ENCODE data around the gene SPATA9.
"Not testable (repeated sequence)": the region's sequence is repeated elsewhere in the genome, so short reads cannot be mapped to it uniquely, and the experiment has no call there.

Gene SPATA9

DNA sequence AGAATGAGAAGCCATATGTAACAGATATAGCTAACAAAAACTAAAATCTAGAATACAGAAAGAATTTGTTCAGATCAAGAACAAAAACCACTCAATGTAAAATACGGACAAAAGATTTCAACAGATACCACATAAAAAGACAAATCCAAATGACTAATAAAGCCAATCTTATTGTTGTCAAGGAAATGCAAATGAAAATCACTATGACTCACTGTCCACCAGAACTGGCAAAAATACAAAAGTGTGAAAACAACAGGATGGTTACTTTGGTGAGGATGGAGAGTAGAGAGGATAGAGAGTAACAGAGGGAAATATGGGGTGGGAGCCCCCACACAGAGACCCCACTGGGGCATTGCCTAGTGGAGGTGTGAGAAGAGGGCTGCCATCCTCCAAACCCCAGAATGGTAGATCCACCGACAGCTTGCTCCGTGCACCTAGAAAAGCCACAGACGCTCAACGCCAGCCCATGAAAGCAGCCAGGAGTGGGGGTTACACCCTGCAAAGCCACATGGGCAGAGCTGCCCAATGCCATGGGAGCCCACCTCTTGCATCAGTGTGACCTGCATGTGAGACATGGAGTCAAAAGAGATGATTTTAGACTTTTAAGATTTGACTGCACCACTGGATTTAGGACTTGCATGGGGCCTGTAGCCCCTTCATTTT lies 33.1 kb upstream of the SPATA9 start:
- peak; percentile 86 for DNase-seq

DNA sequence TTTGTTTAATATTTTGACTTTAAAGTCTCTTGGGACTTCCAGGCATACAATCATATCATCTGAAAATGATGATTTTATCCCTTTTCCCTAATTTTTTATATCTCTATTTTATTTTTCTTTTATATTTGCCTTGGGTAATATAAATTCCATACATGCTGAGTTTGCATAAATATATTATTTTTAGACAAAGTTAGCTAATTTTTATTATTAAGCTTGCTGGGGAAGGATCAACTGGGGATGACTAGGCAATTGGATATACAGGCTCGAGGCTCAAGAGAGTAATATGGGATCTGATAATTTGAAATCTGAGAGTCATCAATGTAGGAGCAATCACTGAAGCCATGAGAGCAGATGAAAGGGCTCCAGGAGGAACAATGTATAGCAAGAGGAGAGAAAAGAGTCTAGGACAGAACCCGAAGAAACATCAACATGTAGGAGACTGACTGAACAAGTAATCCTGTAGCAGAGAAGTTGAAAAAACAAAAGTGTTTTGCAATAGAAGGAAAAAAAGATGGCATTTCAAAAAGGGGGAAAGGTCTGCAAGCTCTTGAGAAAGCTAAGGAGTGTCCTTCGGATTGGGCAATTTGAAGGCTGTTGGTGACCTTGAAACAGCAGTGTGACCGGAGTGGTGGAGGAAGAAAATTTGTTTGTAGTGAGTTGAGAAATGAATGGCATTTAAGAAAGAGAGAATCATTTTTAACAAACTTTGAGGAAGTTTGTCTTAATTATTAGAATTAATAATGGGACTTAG lies 31.3 kb upstream of the SPATA9 start:
- no peak for DNase-seq

DNA sequence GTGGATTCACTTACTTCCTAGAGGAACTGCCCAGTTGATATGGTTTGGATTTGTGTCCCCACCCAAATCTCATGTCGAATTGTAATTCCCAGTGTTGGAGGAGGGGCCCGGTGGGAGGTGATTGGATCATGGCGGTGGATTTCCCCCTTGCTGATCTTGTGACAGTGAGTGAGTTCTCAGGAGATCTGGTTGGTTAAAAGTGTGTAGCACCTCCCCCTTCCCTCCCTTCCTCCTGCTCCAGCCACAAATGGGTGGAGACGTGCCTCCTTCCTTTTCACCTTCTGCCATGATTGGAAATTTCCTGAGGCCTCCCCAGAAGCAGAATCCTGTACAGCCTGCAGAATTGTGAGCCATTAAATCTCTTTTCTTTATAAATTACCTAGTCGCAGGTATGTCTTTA lies 30.5 kb upstream of the SPATA9 start:
- DNase-seq = not testable (repeated sequence)

DNA sequence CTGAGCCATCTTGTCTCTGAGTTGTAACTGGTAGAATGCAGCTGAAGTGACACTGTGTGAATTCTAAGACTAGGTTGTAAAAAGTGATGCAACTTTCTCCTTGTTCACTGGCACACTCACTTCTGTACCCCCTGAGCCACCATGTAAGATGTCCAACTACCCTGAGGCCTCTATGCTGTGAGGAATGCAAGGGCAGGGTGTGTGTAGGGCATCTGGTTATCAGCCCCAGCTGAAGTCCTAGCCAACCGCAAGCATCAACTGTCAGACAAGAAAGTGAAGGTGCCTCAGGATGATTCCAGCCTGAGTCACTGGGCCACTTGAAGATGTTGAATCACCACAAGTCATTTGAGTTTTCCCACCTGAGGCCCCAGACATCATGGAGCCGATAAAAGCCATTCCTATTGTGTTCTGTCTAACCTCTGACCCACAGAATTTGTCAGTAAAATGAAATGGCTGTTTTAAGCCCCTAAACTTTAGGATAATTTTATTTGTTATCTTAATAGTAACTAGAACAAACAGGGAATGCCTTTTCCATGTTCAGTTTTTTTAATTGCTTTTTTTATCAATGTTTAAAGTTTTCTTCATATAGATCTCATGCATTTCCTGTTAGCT lies 29.7 kb upstream of the SPATA9 start:
- DNase-seq = peak; percentile 83

DNA sequence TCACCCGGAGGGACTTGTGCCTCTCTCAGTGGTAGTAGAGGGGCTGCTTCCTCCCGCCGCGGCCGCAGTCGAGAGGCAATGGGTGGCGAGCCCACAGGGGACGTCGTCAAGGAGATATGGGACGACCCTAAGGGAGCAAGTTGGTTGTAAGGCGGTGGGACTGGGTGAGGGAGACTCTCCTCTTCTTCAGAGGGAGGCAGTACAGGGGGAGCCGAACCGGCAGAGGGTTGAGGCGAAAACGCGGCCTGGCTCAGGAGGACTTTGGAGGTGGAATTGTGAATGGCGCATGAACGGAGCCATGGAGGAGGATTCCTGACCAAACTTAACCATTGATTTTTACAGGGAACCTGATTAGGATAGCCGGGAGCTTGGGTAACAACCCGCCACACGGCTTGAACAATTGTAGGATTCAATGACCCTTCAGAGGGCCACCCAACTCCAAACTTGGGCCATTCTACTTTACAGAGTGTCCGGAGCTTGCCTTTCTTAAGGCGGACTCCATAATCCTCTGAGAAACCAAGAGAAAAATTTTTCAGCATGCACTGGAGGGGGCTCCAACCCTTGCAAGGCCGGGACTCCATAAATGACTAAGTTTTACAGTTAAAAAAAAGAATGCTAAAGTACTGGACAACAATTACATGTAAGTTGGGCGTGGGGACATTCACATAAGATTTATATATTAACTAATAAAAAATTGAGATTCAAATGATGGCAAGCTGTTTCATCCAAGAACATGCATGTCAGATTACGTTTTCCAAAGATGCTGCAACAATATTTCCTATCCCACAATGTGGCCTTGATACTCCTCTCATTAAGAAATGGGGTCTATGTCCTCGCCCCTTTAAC lies 28.9 kb upstream of the SPATA9 start:
- DNase-seq = no peak

DNA sequence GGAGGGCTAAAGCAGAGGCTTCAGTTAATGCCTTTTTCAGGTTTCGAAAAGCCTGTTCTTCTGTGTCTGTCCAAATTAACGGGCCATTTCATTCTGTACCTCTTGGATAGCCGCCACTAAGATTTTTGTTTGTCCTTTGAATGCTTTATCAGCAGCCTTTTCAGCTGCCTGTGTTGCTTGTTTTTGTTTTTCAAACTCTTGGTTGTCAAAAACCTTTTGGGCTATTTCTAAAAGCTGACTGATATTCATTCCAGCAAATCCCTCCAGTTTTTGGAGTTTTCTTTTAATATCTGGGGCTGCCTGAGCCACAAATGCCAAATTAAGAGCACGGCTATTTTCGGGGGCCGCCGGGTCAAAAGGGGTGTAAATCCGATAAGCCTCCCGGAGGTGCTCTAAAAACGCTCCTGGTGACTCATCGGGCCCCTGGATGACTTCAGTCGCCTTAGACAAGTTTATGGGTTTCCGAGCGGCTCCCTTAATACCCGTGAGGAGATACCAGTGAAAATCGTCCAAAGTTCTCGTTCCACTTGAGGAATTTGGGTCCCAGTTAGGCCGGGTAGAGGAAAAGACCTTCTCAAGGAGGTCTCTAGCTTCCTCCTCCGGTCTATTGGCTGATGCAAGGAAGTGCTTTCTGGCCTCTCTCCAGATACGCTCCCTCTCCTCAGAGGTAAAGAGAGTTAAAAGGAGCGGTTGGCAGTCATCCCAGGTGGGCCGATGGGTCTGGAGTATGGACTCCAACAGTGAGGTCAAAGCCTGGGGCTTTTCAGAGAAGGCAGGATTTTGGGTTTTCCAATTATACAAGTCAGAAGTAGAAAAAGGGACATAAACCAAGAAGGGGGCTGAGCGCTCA lies 28.1 kb upstream of the SPATA9 start:
- DNase-seq = not testable (repeated sequence)

DNA sequence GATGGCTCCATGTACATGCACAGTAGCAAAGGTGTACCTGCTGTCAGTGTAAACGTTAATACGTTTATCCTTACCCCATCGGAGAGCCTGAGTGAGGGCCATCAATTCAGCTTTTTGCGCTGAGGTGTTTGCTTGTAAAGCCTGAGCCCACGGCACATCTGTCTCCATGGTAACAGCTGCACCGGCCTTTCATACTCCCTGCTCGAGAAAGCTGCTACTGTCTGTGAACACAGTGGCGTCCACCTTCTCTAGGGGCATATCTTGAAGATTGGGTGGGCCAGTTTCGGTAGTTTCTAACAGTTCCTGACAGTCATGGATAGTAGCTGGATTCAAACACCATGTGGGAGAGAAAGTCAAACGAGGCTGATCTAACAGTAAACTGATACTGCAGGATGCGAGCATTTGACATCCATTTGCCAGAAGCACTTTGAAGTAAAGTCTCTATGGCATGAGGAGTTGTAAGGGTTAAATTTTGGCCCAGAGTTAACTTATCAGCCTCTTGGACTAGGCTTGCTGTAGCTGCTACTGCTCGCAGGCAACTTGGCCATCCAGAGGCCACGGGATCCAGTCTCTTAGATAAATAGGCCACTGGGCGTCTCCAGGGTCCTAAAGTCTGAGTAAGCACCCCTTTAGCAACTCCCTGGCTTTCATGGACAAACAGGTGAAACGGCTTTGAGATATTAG lies 27.3 kb upstream of the SPATA9 start:
- DNase-seq = no peak

DNA sequence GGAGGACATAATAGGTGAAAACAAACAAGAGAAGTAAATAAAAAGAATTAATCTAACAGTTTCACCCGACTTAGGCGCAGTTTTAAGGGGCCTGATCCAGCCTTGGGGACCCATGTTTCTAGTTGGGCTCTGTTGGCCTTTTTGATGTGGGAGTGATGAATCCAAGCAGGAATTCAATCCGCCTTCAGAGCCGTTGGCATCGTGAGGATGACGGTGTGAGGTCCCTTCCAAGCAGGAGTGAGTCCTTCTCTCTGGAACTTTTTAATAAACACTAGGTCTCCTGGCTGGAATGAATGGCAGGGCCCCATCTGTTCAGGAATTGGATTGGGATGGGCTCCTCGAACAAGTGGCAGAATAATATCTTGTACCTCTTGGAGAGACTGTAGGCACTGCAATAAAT lies 26.1 kb upstream of the SPATA9 start:
- no peak for DNase-seq

DNA sequence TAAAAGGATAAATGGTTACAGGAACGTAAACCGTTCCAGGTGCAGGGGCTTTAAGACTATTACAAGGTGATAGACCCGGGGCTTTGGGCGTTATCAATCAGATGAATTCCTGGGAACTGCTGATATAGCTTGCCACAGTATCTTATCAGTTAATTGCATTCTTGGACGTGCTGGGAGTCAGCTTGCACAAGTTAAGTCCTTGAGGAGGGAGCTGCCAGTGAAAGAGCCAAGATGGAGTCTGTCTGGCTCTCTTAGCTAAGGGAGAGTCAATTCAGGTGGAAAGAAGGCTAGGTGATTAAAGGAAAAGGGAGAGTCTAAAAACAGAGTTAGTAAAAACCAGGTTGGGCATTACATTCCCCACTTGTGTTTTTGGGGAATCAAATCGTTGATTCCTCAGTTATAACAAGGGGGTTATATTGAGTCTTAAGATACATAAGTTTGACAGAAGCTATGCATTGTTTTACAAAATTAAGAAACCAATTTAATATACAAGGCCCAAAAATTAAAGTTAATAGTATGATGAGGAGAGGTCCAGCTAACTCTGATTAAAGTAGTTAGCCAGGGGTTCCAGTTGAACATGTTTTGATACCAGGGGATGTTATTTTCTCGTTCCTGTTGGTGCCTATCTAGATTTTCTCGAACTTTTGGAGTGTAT lies 24.9 kb upstream of the SPATA9 start:
- not testable (repeated sequence) for DNase-seq

DNA sequence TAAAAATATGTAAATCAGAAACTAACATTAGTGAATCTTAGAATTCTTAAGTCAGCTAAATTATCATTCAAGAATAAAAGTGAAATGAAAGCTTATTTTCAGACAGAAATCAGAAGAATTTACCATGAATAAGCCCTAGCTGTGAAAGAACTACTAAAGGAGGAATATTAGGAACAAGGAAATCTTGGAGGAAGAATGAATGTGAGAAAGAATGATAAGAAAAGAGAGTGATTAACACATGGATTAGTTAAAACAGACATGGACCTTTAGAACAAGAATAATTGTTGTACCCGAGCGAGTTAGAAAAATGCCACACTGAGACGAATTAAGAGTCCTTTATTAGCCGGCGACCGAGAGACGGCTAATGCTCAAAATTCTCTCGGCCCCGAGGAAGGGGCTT lies 24.3 kb upstream of the SPATA9 start:
- no peak for DNase-seq

DNA sequence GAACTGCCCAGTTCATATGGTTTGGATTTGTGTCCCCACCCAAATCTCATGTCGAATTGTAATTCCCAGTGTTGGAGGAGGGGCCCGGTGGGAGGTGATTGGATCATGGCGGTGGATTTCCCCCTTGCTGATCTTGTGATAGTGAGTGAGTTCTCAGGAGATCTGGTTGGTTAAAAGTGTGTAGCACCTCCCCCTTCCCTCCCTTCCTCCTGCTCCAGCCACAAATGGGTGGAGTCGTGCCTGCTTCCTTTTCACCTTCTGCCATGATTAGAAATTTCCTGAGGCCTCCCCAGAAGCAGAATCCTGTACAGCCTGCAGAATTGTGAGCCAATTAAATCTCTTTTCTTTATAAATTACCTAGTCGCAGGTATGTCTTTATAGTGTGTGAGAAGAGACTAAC lies 23.4 kb upstream of the SPATA9 start:
- not testable (repeated sequence) for DNase-seq

DNA sequence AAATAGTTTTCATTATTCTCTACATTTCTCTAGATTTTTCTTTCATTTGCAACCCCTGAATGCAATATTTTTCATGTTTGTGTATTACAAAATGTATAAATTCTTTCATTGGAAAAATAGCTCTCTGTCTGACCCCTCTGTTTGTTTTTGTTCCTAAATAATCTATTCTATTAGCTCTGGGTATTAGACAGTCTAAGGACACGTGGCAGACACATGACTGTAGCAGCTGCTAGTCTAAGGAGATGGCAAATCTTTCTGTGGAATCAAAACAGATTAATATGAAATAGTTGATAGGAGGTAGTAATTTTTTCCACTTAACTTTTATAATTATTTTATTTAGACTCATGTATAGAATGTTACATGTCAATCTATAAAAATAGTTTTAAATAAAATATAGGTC lies 21.4 kb upstream of the SPATA9 start:
- no peak for DNase-seq

DNA sequence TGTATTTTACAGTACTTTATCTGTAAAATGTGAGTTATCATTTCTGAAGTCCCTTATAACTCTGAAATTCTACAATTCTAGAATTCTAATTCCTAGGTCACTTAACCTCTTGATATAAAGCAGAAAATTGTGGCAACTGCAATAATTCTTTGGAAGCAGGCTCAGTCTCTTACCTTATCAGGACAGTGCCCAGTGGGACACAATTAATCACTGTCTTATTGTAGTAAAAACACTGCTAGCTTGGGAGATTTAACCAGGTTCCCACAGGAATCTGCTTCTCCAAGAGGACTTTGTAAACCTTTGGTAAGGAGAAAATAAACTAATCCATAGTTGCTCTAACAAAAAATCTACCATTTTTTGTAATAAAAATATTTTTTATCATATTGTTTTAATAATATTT lies 18.3 kb upstream of the SPATA9 start:
- no peak for DNase-seq

DNA sequence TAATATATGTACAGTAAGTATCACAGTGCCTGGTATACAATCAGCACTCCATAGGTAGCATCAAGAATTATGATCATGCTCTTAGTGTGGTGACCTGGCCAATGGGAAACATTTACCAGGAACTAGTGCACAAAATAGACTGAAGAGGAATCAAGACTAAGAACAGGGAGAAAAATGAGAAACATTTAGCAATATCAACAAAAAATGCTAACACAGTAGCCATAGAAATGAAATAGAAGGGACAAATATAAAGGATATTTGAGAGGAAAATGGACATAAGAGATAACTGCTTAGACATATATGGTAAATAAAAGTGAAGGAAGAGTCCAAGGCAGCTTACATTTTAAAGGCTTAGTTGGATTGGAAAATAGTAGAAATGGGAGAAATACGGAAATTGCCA lies 16.5 kb upstream of the SPATA9 start:
- no peak for DNase-seq

DNA sequence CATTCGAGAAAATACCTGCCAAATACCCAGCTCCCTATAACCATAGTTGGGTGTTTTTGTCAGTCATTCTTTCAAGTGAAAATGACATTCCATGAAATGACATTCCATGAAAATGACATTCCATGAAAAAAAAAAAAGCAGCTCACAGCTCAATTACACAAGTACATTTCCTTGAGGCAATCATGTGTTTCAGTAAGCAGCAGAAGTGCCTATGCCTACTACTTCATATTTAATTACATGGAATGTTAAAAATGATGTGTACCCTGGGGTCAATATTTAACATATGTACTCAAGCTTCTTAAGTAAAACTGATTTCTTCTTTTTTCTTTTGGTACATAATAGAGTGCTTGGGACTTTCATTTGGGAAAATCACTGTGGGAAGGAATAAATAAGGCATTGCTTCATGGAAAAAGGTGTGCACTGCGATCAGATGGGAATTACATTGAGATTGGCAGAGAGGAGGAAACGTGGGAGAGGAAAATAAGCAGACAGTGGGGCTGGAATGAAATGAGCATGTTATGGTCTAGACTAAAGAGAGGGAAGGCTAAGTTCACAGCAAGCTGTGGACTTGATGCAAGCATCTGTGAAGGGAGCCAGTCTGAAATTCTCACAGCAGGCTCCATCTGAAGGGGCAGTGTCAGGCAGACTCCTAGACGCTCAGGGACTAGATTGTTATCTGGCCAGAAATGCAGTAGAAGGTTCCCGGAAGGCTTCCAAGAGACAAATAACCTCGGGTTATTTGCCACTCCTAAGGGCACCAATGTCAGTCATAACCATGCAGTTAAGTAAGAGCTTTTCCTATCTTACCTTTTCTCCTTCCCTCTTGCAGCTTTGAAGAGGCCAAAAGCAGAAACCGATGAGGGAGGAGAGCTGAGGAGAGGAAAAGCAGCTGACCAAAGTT lies 15.2 kb upstream of the SPATA9 start:
- no peak for DNase-seq

DNA sequence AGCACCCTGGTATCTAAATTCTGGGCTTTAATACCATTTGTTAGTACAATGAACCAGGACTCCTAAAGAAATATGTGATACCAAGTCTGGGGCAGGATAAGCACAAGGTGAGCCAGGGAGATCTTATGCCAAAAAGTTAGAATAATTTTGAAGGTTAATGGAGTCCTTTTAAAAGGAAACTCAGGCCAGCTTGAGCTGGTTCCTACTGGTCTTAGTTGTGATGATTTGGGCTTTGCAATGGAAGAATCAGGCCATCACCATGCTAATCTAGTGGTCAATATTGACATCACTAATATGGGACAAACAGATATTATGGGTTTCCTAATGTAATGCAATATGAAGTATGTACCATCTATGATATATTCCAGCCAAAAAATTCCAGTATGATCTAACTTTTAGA lies 7.5 kb upstream of the SPATA9 start:
- no peak for DNase-seq

DNA sequence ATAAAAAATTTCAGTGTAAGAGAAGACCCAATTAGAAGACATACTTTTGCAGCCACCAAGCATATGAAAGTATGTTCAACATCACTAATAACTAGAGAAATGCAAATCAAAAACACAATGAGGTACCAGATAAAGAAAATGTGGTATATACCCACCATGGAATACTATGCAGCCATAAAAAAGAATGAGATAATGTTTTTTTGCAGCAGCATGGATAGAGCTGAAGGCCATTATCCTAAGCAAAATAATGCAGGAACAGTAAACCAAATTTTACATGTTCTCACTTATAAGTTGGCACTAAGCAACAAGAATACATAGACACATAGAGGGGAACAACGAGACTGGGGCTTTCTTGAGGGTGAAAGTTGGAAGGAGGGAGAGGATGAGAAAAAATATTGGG lies 6.9 kb upstream of the SPATA9 start:
- no peak for DNase-seq

DNA sequence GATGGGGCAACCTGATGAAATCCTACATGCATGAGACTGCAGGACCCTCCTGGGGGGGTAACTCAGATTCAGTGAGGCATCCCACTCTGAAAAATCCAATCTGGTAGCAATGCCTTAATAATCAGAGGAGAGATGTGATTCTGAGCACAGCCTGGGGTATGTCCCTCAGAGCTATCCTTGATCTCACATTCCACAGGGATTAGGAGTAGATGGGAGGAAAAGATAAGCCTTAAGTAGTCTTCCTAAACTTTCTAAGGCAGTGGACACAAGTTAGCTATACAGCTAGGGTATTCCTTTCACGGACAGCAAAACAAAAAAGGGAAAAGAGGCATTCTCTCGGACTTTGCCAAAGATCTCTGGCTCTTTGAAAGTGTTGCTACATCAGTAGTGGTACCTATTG lies 3.9 kb upstream of the SPATA9 start:
- DNase-seq = peak; percentile 49

DNA sequence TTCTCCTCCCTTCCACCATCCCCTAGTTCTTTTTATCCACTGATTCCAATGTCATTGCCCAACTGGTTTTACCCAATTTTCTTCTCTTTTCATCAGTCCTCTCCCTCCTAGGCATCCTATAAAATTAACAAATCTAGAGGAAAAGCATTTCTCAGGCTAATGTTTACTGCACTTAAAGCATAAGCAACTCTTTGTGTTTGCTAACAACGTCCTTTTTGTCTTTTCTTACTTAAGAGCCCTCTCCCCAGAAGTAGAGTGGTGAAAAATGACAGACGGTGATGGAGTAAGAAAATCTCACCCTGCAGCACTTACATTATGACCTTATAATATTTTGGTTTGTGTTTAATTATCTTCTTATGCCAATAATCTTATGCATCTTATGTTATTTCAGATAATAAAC lies 1.6 kb upstream of the SPATA9 start:
- DNase-seq = no peak

DNA sequence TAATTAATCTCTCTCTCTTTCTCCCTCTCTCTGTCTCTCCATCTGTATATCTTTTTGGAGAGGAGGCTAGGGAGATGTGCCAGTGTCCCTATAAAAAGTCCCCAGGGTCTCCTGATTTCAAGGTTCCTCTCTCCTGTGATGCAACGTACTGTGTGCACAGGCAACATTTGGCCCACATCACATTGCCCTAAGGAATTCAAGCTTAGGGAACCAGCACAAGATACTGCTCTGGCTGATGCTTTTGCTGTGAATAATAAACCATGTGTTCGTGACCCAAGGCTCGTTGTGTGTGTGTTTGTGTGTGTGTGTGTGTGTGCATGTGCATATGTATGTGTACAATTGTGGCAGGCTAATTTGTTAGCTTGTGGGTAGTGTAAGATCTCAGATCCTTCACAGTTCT lies 9.7 kb downstream of the SPATA9 start:
- DNase-seq = peak; percentile 64

All from fibroblast of skin of abdomen (primary cell).